BE2C (cell line): ENCODE measurements around the gene TBCK.

Source experiments
- DNase-seq: peaks from one replicate; pipeline ENCODE4 v3.0.0-alpha.2; 2020
- H3K27me3 ChIP-seq: fragments of 250-450 bp; sonication (Bioruptor Pico); 2 replicates; pipeline ENCODE4 v1.5.1; 2020; ENCODE audit warnings: mild to moderate bottlenecking
- H3K36me3 ChIP-seq: fragments of 250-450 bp; sonication (Bioruptor Pico); 2 replicates; pipeline ENCODE4 v1.5.1; 2020; ENCODE audit warnings: mild to moderate bottlenecking
- H3K4me1 ChIP-seq: fragments of 250-450 bp; sonication (Bioruptor Pico); 2 replicates; pipeline ENCODE4 v1.5.1; 2020
- H3K4me3 ChIP-seq: 2 replicates; pipeline ENCODE4 v1.5.1; 2011; ENCODE audit warnings: low read depth, low read length
- H3K9me3 ChIP-seq: fragments of 250-450 bp; sonication (Bioruptor Pico); 2 replicates; pipeline ENCODE4 v1.5.1; 2020
- CTCF ChIP-seq: IDR thresholded peaks from 2 replicates; pipeline ENCODE4 v1.5.1; 2012; ENCODE audit warnings: mild to moderate bottlenecking, low read depth, low read length

Gene TBCK

GRCh38 chr4:106301393-106302061 lies 14.5 kb downstream of the TBCK start:
- Histone ChIP-seq H3K9me3 (no peaks in the 10 kb centered on the region), H3K4me3 (no peak overlapping the region), H3K27me3 (no peaks in the 10 kb centered on the region), H3K4me1 (no peaks in the 10 kb centered on the region; the same call in 1 of the 2 replicates), H3K36me3 (no peaks in the 10 kb centered on the region)
- TF ChIP-seq CTCF = no peak
- DNase-seq = no peak

- no peaks in the 10 kb centered on the region; the same call in 1 of the 2 replicates for H3K4me1 ChIP-seq
- no peaks in the 10 kb centered on the region for H3K27me3 ChIP-seq
- TF ChIP-seq CTCF = no peak
- peak; percentile 21 for DNase-seq
- H3K9me3 ChIP-seq = no peaks in the 10 kb centered on the region
- no peak overlapping the region for H3K4me3 ChIP-seq
- no peaks in the 10 kb centered on the region; the same call in 1 of the 2 replicates for H3K36me3 ChIP-seq
These were observed 16.0 kb downstream of the TBCK start for GRCh38 chr4:106299977-106300376.

GRCh38 chr4:106297245-106298035 lies 18.6 kb downstream of the TBCK start:
- no peaks in the 10 kb centered on the region; the same call in 1 of the 2 replicates for H3K4me1 ChIP-seq
- H3K4me3 ChIP-seq = no peak overlapping the region
- H3K9me3 ChIP-seq = no peaks in the 10 kb centered on the region
- no peaks in the 10 kb centered on the region for H3K27me3 ChIP-seq
- TF ChIP-seq CTCF = no peak
- no peak for DNase-seq
- H3K36me3 ChIP-seq = peaks cover 3% of the 10 kb centered on the region

- Histone ChIP-seq H3K36me3 (peaks cover 12% of the 10 kb centered on the region), H3K27me3 (no peaks in the 10 kb centered on the region), H3K9me3 (no peaks in the 10 kb centered on the region), H3K4me1 (no peaks in the 10 kb centered on the region; the same call in 1 of the 2 replicates), H3K4me3 (no peak overlapping the region)
- no peak for DNase-seq
- TF ChIP-seq CTCF = no peak
These were observed 21.9 kb downstream of the TBCK start for GRCh38 chr4:106294062-106294461.

- no peaks in the 10 kb centered on the region; the same call in 1 of the 2 replicates for H3K4me1 ChIP-seq
- no peaks in the 10 kb centered on the region for H3K9me3 ChIP-seq
- H3K4me3 ChIP-seq = no peak overlapping the region
- no peak for DNase-seq
- peaks cover 12% of the 10 kb centered on the region for H3K36me3 ChIP-seq
- no peaks in the 10 kb centered on the region for H3K27me3 ChIP-seq
- no peak for TF ChIP-seq CTCF
These were observed 24.3 kb downstream of the TBCK start for GRCh38 chr4:106291678-106292077.

- Histone ChIP-seq H3K9me3 (no peaks in the 10 kb centered on the region), H3K27me3 (no peaks in the 10 kb centered on the region), H3K4me3 (no peak overlapping the region), H3K36me3 (peaks cover 10% of the 10 kb centered on the region), H3K4me1 (no peaks in the 10 kb centered on the region; the same call in 1 of the 2 replicates)
- TF ChIP-seq CTCF = no peak
- DNase-seq = no peak
These were observed 26.3 kb downstream of the TBCK start for GRCh38 chr4:106289737-106290136.
